Kidney epithelial cell (primary cell): ENCODE results near the gene TMEM165. TPM values are rescaled to one million over a fixed set of nuclear protein-coding genes. Genes with fewer than 3 reads are reported as not detected.
"Not testable (repeated sequence)": the region's sequence is repeated elsewhere in the genome, so short reads cannot be mapped to it uniquely, and the experiment has no call there.

ENCODE experiments used
- DNase-seq: peaks from one replicate; pipeline ENCODE4 v3.0.0-alpha.2; 2010; ENCODE audit warnings: low read depth
- H3K27me3 ChIP-seq: 2 replicates; pipeline ENCODE4 v1.6.0; 2011; ENCODE audit warnings: low read length; ENCODE audit not compliant: control insufficient read depth, insufficient read depth
- H3K36me3 ChIP-seq: 2 replicates; pipeline ENCODE4 v1.5.1; 2011; ENCODE audit warnings: low read length; ENCODE audit not compliant: control insufficient read depth, insufficient read depth
- H3K4me3 ChIP-seq: 2 replicates; pipeline ENCODE4 v1.5.1; 2011; ENCODE audit warnings: low read depth, mild to moderate bottlenecking, control low read depth, low read length
- CTCF ChIP-seq: IDR thresholded peaks from 2 replicates; pipeline ENCODE4 v1.5.1; 2011; ENCODE audit warnings: mild to moderate bottlenecking, moderate library complexity, low read length, control low read depth, inconsistent platforms; ENCODE audit not compliant: insufficient read depth, poor library complexity, severe bottlenecking
- total RNA-seq: library from RNA; depleted of rRNA; stranded (reverse); fragments of >200 nt; gene quantifications from 2 replicates; pipeline ENCODE4 v1.2.3, GENCODE V29; 2015

Gene TMEM165
- total RNA-seq, 1 donor from 2014 or later = 129 TPM

- Histone ChIP-seq H3K27me3 (no peaks in the 10 kb centered on the region), H3K4me3 (no peak overlapping the region), H3K36me3 (no peaks in the 10 kb centered on the region)
- DNase-seq = no peak
- no peak for TF ChIP-seq CTCF
These were observed 37.5 kb upstream of the TMEM165 start for GRCh38 chr4:55358246-55358645.

GRCh38 chr4:55358668-55359067 is 37.1 kb upstream of the TMEM165 start:
- DNase-seq = no peak
- no peak overlapping the region for H3K4me3 ChIP-seq
- no peaks in the 10 kb centered on the region for H3K27me3 ChIP-seq
- TF ChIP-seq CTCF = no peak
- H3K36me3 ChIP-seq = no peaks in the 10 kb centered on the region

- no peak for DNase-seq
- Histone ChIP-seq H3K27me3 (no peaks in the 10 kb centered on the region), H3K36me3 (no peaks in the 10 kb centered on the region), H3K4me3 (no peak overlapping the region)
- TF ChIP-seq CTCF = no peak
These were observed 36.3 kb upstream of the TMEM165 start for GRCh38 chr4:55359397-55359916.

- not testable (repeated sequence) for H3K4me3 ChIP-seq, DNase-seq, H3K36me3 ChIP-seq, H3K27me3 ChIP-seq
These were observed 32.8 kb upstream of the TMEM165 start for GRCh38 chr4:55362938-55363337.

- TF ChIP-seq CTCF = no peak
- H3K27me3 ChIP-seq = no peaks in the 10 kb centered on the region
- DNase-seq = no peak
These were observed 31.9 kb upstream of the TMEM165 start for GRCh38 chr4:55363691-55364351.

GRCh38 chr4:55364691-55365344 is 30.9 kb upstream of the TMEM165 start:
- no peaks in the 10 kb centered on the region for H3K27me3 ChIP-seq
- no peak for DNase-seq
- TF ChIP-seq CTCF = no peak
- H3K36me3 ChIP-seq = no peaks in the 10 kb centered on the region
- no peak overlapping the region for H3K4me3 ChIP-seq

More at GRCh38 chr4:55363691-55364351, 31.9 kb upstream of the TMEM165 start:
- Histone ChIP-seq H3K4me3 (no peak overlapping the region), H3K36me3 (no peaks in the 10 kb centered on the region)
